GM04503 (cell line): Measurements from ENCODE around the gene RMDN2.
"Not testable (repeated sequence)": the region's sequence is repeated elsewhere in the genome, so short reads cannot be mapped to it uniquely, and the experiment has no call there.

Experiments used
- DNase-seq: peaks from one replicate; pipeline ENCODE4 v3.0.0-alpha.2; 2012; ENCODE audit warnings: low read depth

RMDN2 gene

GRCh38 chr2:37898448-37898847 lies 26.6 kb upstream of the RMDN2 start:
- DNase-seq: no peak

GRCh38 chr2:37902991-37903390 lies 22.1 kb upstream of the RMDN2 start:
- DNase-seq: no peak

GRCh38 chr2:37904425-37904824 lies 20.7 kb upstream of the RMDN2 start:
- DNase-seq: no peak

- no peak for DNase-seq
Measured at GRCh38 chr2:37904993-37905392, 20.1 kb upstream of the RMDN2 start.

- DNase-seq: no peak
Measured at GRCh38 chr2:37906131-37906530, 19.0 kb upstream of the RMDN2 start.

GRCh38 chr2:37907501-37908225 lies 17.4 kb upstream of the RMDN2 start:
- DNase-seq: no peak

- no peak for DNase-seq
Measured at GRCh38 chr2:37911296-37911873, 13.7 kb upstream of the RMDN2 start.

- DNase-seq: no peak
Measured at GRCh38 chr2:37912056-37912455, 13.0 kb upstream of the RMDN2 start.

- no peak for DNase-seq
Measured at GRCh38 chr2:37912616-37913015, 12.5 kb upstream of the RMDN2 start.

GRCh38 chr2:37914340-37914739 lies 10.7 kb upstream of the RMDN2 start:
- DNase-seq: no peak

GRCh38 chr2:37915773-37916172 lies 9.3 kb upstream of the RMDN2 start:
- DNase-seq: no peak

GRCh38 chr2:37916512-37917082 lies 8.5 kb upstream of the RMDN2 start:
- peak; percentile 98 for DNase-seq

- DNase-seq: no peak
Measured at GRCh38 chr2:37917281-37918228, 7.5 kb upstream of the RMDN2 start.

GRCh38 chr2:37918742-37919186 lies 6.3 kb upstream of the RMDN2 start:
- no peak for DNase-seq

GRCh38 chr2:37919631-37920032 lies 5.5 kb upstream of the RMDN2 start:
- DNase-seq: no peak

GRCh38 chr2:37920570-37920969 lies 4.5 kb upstream of the RMDN2 start:
- DNase-seq: no peak

- DNase-seq: no peak
Measured at GRCh38 chr2:37921781-37922180, 3.3 kb upstream of the RMDN2 start.

GRCh38 chr2:37923308-37924055 lies 1.6 kb upstream of the RMDN2 start:
- DNase-seq: no peak

- no peak for DNase-seq
Measured at GRCh38 chr2:37926635-37927034, 1.5 kb downstream of the RMDN2 start.

- DNase-seq: no peak
Measured at GRCh38 chr2:37928377-37928776, 3.3 kb downstream of the RMDN2 start.

GRCh38 chr2:37930392-37930791 lies 5.3 kb downstream of the RMDN2 start:
- not testable (repeated sequence) for DNase-seq

GRCh38 chr2:37932873-37933272 lies 7.8 kb downstream of the RMDN2 start:
- not testable (repeated sequence) for DNase-seq
